ENCODE measurements around the gene CPA2.

Gene CPA2

DNA sequence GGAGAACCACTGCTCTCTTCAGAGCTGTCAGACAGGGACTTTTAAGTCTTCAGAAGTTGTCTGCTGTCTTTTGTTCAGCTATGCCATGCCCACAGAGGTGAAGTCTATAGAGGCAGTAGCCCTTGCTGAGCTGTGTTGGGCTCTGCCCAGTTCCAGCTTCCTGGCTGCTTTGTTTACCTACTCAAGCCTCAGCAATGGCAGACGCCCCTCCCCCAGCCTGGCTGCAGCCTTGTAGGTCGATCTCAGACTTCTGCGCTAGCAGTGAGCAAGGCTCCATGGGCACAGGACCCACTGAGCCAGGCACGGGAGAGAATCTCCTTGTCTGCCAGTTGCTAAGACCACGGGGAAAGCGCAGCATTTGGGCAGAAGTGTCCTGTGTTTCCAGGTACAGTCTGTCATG lies 12.1 kb upstream of the CPA2 start:
- DNase-seq (ENCODE audit: low read depth) = no peak

DNA sequence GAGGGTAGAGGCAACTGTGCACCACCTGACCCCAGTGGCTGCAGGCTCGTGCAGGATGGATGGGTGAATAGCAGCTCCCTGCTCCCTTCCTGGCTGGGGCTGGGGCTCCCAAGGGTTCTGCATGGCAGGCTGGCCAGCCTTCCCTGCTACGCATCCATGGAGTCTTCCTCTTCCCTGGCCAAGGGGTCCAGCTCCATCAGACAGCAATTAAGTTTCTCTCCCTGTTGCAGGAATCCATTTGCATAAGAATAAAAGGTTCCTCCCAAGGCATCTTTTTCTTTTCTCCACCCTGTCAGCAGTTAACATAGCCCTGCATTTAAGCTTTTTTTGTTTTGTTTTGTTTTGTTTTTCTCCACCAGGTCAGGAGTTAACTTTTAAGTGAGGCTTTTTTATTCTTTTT lies 10.0 kb upstream of the CPA2 start:
- no peak for DNase-seq (ENCODE audit: low read depth)

DNA sequence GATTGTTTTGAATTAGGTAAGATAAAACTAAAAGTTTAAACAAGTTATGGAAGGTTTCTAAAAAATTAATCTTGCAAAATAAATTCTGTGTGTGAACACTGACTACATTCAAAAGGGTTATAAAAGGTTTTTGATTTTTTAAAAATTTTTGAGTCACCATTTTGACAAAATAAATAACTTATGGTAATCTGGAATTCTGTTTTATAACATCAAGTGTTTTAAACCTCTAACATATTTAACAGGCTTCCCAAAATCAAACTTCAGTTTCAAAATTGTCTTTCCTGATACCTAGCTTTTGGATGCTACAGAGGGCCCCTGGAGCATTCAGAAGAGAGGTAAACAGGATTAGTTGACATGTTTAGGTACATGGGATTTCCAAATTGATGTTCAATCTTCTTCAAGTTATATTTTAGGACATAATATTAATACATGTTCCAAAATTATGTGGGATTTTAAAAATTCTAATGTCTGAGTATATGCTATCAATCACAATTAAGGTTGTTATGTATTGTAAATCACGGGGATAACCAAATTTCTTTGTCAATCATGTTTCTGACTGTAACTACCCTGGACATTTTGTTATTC lies 8.1 kb upstream of the CPA2 start:
- no peak for DNase-seq (ENCODE audit: low read depth)

DNA sequence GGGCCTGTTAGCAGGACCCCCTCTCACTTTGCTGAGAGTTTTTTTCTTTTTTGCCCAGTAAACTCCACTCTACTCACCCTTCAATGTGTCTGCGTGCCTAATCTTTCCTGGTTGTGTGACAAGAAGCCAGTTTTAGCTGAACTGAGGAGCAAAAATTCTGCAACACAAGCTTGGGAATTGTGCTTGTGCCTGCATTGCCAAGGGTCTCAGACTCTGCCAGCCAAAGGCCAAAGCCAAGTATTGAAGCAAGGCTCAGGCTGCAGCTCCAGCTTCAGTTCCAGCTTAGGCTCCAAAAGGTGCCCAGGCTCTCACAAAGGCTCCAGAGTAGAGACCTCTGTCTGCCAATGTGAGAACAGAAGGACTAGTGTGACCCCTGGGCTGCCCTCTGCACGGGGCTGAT lies 4.2 kb upstream of the CPA2 start:
- no peak for DNase-seq (ENCODE audit: low read depth)

DNA sequence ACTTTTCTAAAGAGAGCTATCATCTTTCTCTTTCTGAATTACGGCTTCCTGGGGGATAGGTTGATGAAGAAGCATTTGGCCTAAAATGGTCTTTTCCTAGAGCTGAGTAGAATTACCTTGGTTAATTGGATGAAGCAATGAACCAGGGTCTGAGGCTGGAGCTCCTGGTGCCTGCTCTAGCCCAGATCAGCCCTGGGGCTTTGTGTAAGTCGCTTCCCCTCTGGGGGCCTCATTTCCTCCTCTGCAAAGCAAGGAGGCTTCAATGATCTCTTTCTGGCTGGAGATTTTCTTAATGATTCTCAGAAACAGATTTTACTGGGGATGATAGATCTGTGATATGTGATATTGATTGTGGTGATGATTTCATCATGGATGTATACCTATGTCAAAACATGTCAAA lies 3.5 kb upstream of the CPA2 start:
- DNase-seq (ENCODE audit: low read depth) = no peak

DNA sequence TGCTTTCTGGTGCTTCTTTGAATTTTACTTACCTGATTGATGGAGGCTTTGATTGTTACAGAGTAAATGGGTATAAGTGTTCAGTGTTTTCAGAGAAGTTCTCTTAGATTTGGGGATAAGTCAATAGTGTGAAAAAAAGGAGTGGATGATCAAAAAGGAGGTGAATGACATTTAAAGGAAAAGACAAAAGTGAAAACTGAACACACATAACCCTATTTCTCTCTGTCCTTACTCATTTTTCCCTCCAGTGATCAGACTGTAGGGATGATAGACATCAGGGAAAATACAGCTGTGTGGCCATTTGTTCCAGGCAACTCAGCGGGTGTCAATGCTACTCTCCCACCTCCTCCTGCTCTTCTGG lies 278 bp downstream of the CPA2 start:
- no peak for DNase-seq (ENCODE audit: low read depth)

DNA sequence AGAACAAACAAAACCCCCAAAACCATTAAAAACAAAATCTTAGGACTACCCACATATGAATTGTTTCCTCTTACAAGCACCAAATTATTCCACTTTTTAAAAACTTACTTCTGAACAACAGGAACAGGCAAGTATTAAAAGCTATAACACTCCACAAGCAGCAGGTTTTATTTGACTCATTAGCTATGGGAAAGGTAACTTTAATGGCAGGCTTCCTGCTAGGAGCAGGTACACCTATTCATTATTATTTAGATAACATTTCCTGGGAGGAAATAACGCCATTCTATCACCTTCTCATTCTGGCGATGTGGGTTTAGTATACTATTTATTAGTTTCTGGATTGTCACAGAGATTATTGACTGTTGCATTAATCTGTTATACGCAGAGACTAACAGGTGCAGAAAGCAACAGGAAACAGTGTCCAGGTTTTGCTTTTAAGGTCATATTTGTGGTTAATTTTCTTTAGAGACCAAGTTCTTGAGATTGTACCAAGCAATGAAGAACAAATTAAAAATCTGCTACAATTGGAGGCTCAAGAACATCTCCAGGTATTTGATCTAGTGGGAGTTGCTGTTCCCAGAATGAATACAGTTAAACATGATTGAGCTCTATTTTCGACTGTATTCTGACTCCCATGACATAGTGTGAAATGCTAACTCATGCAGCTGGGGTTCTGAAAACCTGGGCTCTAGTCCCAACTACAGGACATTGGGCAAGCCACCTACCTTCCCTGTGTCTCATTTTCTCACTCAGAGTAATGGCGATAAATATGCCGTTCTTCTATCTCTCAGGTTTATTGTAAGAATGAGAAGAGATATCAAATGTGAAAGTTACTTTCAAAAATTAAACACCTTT lies 2.0 kb downstream of the CPA2 start:
- DNase-seq (ENCODE audit: low read depth) = no peak

DNA sequence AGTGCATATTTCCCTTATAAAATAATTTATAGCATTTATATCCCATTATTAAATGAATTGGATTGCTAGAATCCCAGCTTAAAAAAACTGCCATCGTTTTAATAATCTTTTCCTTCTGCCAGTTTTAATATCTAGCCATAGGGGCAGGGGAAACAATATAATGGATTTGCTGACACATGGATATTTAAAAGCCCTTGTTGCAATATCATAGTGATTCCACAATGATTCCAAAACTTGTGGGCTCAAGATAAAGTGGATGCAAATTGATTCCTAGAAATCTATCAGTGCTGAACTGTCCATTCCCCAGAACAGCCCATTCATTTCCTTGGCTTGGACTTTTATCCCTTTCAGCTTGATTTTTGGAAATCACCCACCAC lies 2.6 kb downstream of the CPA2 start:
- no peak for DNase-seq (ENCODE audit: low read depth)

DNA sequence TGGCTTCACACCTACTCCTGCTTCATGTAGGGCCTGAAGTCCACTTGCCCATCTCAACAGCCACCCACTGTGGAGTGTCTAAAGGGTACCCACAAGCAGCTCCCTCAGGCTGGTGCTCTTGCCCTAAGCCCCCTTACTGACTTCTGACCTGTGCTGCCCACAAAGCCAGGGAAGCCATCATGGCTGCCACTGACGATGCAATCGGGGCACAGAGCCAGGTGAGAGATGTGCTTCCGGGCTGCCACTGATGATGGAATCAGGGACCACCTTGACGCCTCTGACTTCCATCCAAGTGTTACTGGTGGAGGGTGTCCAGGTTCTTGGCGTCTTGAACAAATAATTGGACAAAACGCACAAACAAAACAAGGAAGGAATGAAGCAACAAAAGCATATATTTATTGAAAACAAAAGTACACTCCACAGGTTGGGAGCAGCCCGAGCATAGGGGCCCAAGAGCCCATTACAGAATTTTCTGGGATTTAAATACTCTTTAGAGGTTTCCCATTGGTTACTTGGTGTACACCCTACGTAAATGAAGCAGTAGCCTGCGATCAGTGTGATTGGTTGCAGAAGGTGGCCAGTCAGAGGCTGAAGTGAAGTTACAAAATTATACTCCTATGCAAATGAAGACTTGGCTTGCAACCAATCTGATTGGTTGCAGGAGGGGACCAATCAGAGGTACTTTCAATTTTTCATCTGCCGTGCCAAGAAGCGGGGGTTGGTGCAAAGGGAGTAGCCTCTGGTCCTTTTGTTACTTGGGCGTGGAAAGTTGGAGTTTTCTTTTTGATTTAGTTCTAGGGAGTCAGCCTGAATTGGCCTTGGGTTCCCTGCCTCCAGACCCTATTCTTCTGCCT lies 4.5 kb downstream of the CPA2 start:
- no peak for DNase-seq (ENCODE audit: low read depth)

DNA sequence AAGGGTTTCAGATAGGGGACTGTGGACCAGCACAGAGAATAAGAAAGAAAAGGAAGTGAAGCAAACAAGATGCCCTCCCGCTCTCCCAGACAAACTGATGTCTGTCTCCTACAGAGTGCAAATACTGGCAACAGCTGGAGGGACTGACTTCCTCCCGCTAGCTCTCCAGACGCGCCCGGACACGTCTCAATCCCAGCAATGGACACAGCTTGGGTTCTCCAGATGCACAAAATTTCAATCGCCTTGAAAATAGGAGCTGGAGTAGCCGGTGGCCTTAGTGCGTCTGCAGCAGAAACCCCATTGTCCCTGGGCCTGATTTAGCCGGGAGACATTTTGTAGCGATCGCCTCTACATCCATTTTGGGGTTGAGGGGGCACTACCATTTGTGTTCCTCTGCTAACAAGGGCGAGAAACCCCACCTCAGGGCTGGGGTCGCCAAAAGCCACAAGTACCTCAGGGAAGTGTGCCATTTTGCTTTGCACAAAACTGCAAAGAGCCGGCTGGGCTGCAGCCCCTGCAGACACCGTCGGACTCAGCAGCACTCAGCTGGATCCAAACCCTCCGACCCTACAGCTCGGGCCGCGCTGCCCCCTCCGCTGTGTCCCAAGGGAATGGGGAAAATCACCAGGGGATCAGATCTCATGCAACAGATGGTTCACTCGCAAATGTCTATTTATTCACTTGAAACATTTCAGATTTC lies 5.9 kb downstream of the CPA2 start:
- no peak for DNase-seq (ENCODE audit: low read depth)

DNA sequence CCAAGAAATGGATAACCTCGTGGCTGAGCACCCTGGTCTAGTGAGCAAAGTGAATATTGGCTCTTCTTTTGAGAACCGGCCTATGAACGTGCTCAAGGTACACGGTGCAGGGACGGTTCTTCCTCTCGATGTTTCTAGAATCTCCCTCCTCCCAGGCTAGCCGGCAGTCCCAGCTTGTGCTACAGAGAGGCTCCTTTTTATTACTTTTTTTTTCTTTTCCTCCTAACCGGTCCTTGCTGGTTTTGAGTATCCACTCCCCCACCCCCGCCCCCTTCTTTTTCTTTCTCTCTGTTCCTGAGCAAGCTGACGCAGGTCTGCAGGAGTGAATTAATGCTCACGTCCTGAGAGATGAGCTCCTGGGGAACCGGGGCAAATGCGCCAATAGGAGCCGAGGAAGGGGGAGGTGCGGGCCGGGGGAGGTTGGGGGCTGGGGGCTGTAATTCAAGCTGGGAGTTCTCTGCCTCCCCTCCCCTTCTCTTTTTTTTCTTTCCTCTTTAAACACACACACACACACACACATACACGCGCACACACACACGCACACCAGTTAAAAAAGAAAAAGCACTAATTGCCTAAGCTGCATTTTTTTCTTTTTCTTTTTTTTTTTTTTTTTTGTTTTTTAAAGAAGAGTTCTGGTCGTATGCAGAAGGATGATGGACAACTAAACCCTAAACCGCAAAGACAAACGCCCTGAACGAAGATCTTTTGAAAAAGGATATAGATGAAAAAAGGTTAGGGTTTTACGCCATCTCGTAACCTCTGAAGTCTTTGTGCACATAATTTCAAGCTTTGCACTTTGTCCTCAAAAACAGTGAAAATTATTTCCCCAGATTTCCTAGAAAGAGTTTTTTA lies 6.6 kb downstream of the CPA2 start:
- DNase-seq (ENCODE audit: low read depth) = no peak

DNA sequence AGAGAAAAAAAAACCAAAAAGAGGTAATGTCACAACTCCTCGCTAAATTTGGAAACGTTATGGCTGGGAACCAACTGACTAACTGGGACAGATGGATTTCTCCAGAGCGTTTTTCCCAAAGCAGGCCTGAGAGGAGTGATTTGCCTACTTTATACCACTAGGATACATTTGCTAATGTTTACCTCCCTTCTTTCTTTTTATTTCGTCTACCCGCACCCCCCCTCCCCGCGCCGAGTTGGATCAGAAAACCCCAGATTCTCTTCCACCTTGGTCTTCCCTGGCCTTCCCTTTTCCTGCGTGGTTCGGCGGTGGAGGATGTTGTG lies 7.2 kb downstream of the CPA2 start:
- DNase-seq (ENCODE audit: low read depth) = peak; percentile 39

DNA sequence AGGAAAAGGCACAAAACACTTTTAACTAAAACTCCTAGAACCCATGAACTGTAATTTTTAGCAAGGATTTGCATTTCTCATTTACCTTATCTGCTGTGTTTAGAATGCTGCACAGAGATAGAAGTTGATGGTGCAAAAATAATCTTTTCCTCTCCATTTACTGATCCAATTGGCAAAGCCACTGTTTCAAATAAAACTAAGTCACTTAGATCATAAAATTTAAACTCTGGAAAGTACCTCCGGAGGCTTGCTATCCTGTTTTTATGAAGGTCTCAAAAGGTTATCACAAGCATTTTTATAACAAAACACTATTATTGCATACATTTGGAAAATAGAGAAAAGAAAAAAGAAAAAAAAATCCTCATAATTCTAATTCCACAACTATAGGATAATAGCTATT lies 7.6 kb downstream of the CPA2 start:
- DNase-seq (ENCODE audit: low read depth) = no peak

DNA sequence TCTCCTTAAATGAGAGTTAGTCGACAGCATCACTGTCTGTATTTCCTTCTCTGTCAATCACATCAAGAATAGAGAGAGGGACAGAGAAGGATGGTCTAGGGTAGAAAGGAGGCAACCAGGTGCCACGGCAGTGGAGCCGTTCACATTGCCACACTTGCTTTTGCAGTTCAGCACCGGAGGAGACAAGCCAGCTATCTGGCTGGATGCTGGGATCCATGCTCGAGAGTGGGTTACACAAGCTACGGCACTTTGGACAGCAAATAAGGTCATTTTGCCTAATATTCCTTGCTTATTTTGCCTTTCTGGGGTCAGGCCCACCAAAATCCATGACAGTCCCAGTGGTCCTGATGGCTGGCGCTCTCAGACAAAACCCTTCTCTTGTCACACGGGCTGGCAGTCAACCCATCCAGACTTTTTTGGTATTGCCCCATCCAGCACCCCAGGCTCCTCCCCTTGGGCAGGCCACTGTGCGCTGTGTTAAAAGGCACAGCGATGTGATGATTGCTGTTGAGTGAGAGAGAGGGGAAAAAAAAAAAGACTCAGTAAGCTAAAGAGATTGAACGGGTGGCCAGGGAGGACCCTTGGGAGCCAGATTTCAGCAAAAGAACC lies 8.4 kb downstream of the CPA2 start:
- DNase-seq (ENCODE audit: low read depth) = no peak

DNA sequence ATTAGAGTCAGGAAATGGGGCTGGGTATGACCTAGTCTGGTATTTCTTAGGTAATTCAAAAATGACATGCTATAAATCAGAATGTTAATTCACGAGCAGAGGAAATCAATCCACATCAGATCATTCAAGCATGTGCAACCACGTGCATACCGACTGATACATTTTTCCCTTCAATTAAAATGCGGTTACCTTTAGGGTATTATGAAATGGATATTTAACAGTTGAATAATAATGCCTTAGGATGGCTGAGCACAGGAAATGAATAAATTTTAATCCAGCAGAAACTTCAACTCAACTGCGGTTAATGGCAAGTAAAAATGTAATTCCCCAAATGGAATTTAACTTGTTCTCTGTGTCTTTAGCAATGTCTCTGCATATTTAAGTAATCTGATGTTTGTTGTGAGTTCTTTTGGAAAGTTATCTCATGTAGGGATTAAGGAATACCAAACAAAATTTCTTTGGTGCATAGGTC lies 9.2 kb downstream of the CPA2 start:
- DNase-seq (ENCODE audit: low read depth) = no peak

DNA sequence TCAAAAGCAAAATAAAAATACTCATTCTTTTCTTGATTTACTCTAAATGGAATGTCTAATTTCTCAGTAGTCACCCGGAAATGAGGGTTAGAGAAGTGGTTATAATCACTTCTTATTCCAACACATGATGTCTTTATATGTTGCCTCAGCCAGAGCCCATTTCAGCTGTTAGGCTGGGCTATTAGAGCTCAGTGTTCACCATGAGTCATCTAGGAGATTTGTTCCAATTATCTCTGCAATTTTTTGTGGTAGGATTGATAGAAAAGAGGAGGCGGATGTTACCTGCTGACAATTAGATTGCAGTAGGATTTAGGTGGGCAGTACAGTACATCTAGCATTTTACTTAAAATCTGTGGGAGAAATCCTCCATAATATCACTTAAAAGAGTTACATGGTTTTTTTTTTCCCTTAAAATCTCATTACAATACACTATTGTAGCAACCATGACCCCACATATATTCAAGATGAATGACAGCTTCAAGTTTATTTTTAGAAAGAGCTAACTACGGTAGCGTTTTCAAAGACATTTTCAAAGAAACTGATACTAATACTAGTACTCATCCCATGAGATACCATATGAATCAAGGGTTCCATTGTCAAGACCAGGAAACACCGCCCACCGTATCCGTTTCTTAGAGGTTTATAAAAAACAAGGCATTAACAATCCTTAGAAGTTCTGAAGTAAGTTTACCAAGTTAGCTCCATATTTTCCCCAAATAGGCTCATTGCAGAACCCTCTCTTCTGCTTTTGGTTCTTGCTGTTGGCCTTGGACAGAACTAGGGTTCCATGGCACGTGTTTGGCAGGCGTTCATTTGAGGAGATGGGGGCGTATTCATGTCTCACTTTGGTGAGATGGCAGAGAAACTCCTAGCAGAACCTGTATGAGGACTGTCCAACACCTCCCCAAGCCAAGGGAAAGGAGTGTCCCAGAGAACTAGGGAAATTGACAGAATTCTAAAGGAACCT lies 10.4 kb downstream of the CPA2 start:
- peak; percentile 34 for DNase-seq (ENCODE audit: low read depth)

DNA sequence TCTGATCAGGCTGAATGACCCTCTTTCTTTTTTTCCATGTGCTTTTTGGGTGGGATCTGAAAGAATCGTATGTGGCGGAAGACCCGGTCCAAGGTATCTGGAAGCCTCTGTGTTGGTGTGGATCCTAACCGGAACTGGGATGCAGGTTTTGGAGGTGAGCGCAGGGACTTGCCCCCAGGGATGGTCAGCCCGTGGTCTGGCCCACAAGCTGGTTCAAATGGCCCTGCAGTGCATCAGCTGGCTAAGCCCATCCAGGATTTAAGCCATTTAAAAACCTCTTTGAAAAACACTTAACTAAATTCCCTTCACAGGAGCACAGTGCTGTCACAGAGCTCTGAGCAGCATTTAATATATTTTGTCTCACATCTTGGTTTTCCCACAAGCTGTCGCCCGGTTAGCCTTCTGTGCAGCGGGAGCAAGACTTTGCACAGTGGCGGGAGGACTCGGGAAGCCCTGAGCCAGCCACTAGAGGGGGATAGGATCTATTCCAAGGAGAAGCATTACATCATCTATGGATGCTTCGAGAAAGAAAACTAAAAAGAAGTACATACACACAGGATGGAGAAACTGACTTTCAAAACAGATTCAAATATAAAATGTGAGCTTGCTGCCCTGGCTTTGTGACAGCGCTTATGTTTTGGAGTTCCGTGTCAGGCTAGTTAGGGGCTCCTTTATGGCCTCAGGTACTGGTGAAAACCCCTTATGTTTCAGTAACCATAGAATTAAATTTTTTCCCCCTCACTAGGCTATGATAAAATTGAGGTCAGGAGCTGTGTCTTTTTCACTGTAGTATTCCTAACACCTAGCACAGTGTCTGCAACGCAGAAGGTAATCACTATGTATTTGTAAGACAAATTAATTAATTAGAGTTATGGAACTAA lies 11.3 kb downstream of the CPA2 start:
- DNase-seq (ENCODE audit: low read depth) = no peak

DNA sequence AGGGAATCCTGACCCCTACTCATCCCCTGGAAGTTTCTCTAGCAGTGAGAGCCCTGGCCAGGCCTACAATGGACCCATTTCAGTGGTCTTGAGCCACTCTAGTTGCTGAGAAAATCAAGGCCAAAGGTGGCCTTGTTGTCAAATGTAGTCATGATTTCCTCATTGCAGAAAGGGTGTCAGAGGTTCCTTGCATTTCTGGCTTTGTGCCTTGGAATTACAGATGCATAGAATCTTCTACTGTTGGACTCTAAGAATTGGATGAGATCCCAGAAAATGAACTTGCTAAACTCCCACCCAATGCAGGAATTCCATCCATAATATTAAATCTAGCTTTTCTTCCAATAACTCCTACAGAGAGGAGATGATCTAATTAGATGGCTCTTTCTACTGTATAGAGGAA lies 12.2 kb downstream of the CPA2 start:
- no peak for DNase-seq (ENCODE audit: low read depth)

DNA sequence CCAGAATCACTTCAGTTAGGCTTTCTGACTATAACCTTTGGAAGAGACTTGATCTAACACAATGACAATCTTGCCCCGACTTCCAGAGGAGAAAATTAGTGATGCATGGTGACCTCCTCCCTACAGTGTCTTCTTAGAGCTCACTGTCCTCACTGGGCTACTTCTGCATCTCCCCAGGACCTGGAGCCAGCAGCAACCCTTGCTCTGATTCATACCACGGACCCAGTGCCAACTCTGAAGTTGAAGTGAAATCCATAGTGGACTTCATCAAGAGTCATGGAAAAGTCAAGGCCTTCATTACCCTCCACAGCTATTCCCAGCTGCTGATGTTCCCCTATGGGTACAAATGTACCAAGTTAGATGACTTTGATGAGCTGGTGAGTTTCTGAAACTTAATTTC lies 12.6 kb downstream of the CPA2 start:
- no peak for DNase-seq (ENCODE audit: low read depth)

Measured in GM04503 (cell line).